ENCODE data around the gene ZNF341.

The ZNF341 gene

GRCh38 chr20:33757458-33757857 lies 25.7 kb downstream of the ZNF341 start:
- no peak overlapping the region for H3K27ac ChIP-seq (ENCODE audit: poor library complexity, severe bottlenecking)

GRCh38 chr20:33761698-33762250 lies 30.0 kb downstream of the ZNF341 start:
- no peak for ATAC-seq (ENCODE audit: low read depth)

More at GRCh38 chr20:33757458-33757857, 25.7 kb downstream of the ZNF341 start:
- Histone ChIP-seq H3K9me3 (ENCODE audit: severe bottlenecking) (no peaks in the 10 kb centered on the region), H3K4me1 (ENCODE audit: insufficient read depth, poor library complexity, severe bottlenecking) (no peaks in the 10 kb centered on the region), H3K27me3 (ENCODE audit: insufficient read depth, poor library complexity, severe bottlenecking) (no peaks in the 10 kb centered on the region), H3K4me3 (ENCODE audit: severe bottlenecking) (no peak overlapping the region), H3K36me3 (ENCODE audit: low read depth) (peaks cover 8% of the 10 kb centered on the region; the same call in 1 of the 2 replicates)
- no peak for ATAC-seq (ENCODE audit: low read depth)
- DNase-seq (ENCODE audit: low spot score) = no peak
- no peak for TF ChIP-seq CTCF (IDR thresholded peaks at IDR 0.05; ENCODE audit: poor library complexity, severe bottlenecking)

GRCh38 chr20:33765099-33765498 lies 33.3 kb downstream of the ZNF341 start:
- H3K9me3 ChIP-seq (ENCODE audit: severe bottlenecking) = no peaks in the 10 kb centered on the region
- no peaks in the 10 kb centered on the region for H3K36me3 ChIP-seq (ENCODE audit: low read depth)
- H3K27me3 ChIP-seq (ENCODE audit: insufficient read depth, poor library complexity, severe bottlenecking) = no peaks in the 10 kb centered on the region
- no peak for ATAC-seq (ENCODE audit: low read depth)
- no peak overlapping the region for H3K4me3 ChIP-seq (ENCODE audit: severe bottlenecking)
- H3K27ac ChIP-seq (ENCODE audit: poor library complexity, severe bottlenecking) = no peak overlapping the region
- no peak for DNase-seq (ENCODE audit: low spot score)
- no peak for TF ChIP-seq CTCF (IDR thresholded peaks at IDR 0.05; ENCODE audit: poor library complexity, severe bottlenecking)
- H3K4me1 ChIP-seq (ENCODE audit: insufficient read depth, poor library complexity, severe bottlenecking) = no peaks in the 10 kb centered on the region

More at GRCh38 chr20:33761698-33762250, 30.0 kb downstream of the ZNF341 start:
- Histone ChIP-seq H3K27me3 (ENCODE audit: insufficient read depth, poor library complexity, severe bottlenecking) (no peaks in the 10 kb centered on the region), H3K4me3 (ENCODE audit: severe bottlenecking) (no peak overlapping the region), H3K36me3 (ENCODE audit: low read depth) (no peaks in the 10 kb centered on the region), H3K27ac (ENCODE audit: poor library complexity, severe bottlenecking) (no peak overlapping the region), H3K9me3 (ENCODE audit: severe bottlenecking) (no peaks in the 10 kb centered on the region), H3K4me1 (ENCODE audit: insufficient read depth, poor library complexity, severe bottlenecking) (no peaks in the 10 kb centered on the region)
- DNase-seq (ENCODE audit: low spot score) = peak; percentile 76
- no peak for TF ChIP-seq CTCF (IDR thresholded peaks at IDR 0.05; ENCODE audit: poor library complexity, severe bottlenecking)

GRCh38 chr20:33765592-33765991 lies 33.8 kb downstream of the ZNF341 start:
- no peak for TF ChIP-seq CTCF (IDR thresholded peaks at IDR 0.05; ENCODE audit: poor library complexity, severe bottlenecking)
- no peaks in the 10 kb centered on the region for H3K9me3 ChIP-seq (ENCODE audit: severe bottlenecking)
- H3K4me3 ChIP-seq (ENCODE audit: severe bottlenecking) = no peak overlapping the region
- H3K4me1 ChIP-seq (ENCODE audit: insufficient read depth, poor library complexity, severe bottlenecking) = no peaks in the 10 kb centered on the region
- ATAC-seq (ENCODE audit: low read depth) (no peak), DNase-seq (ENCODE audit: low spot score) (no peak)
- no peaks in the 10 kb centered on the region for H3K36me3 ChIP-seq (ENCODE audit: low read depth)
- H3K27me3 ChIP-seq (ENCODE audit: insufficient read depth, poor library complexity, severe bottlenecking) = no peaks in the 10 kb centered on the region
- H3K27ac ChIP-seq (ENCODE audit: poor library complexity, severe bottlenecking) = no peak overlapping the region

- no peak overlapping the region for H3K27ac ChIP-seq (ENCODE audit: poor library complexity, severe bottlenecking)
- no peaks in the 10 kb centered on the region for H3K4me1 ChIP-seq (ENCODE audit: insufficient read depth, poor library complexity, severe bottlenecking)
- no peaks in the 10 kb centered on the region for H3K27me3 ChIP-seq (ENCODE audit: insufficient read depth, poor library complexity, severe bottlenecking)
- no peaks in the 10 kb centered on the region for H3K9me3 ChIP-seq (ENCODE audit: severe bottlenecking)
- no peaks in the 10 kb centered on the region for H3K36me3 ChIP-seq (ENCODE audit: low read depth)
- TF ChIP-seq CTCF (IDR thresholded peaks at IDR 0.05; ENCODE audit: poor library complexity, severe bottlenecking) = no peak
- peak; percentile 78 for DNase-seq (ENCODE audit: low spot score)
- no peak overlapping the region for H3K4me3 ChIP-seq (ENCODE audit: severe bottlenecking)
- ATAC-seq (ENCODE audit: low read depth) = no peak
Measured at GRCh38 chr20:33766686-33767085, 34.9 kb downstream of the ZNF341 start.

Measured in RWPE2 (cell line).